Stimulated activated CD4-positive, alpha-beta T cell treated with anti-CD3 and anti-CD28 coated beads, Interleukin-4, amount 100 ng/mL, for 24 hours (primary cell): Measurements from ENCODE around the gene ENPP5.
"Not testable (repeated sequence)": the region's sequence is repeated elsewhere in the genome, so short reads cannot be mapped to it uniquely, and the experiment has no call there.

Source experiments
- DNase-seq: peaks from one replicate; pipeline ENCODE4 v3.0.0-alpha.2; 2020

The ENPP5 gene

GRCh38 chr6:46174904-46175303, 4.1 kb upstream of the ENPP5 start:
- no peak for DNase-seq

- no peak for DNase-seq
Observed at GRCh38 chr6:46172176-46172575, 1.4 kb upstream of the ENPP5 start.

- DNase-seq: no peak
Observed at GRCh38 chr6:46160102-46160501, 10.7 kb downstream of the ENPP5 start.

- no peak for DNase-seq
Observed at GRCh38 chr6:46159229-46159628, 11.6 kb downstream of the ENPP5 start.

- no peak for DNase-seq
Observed at GRCh38 chr6:46156701-46157100, 14.1 kb downstream of the ENPP5 start.

GRCh38 chr6:46149066-46149465, 21.7 kb downstream of the ENPP5 start:
- not testable (repeated sequence) for DNase-seq

- no peak for DNase-seq
Observed at GRCh38 chr6:46144270-46144669, 26.5 kb downstream of the ENPP5 start.

GRCh38 chr6:46138281-46138680, 32.5 kb downstream of the ENPP5 start:
- DNase-seq: no peak

GRCh38 chr6:46137387-46137786, 33.4 kb downstream of the ENPP5 start:
- DNase-seq: no peak

- DNase-seq: no peak
Observed at GRCh38 chr6:46136831-46137230, 33.9 kb downstream of the ENPP5 start.

GRCh38 chr6:46135176-46135575, 35.6 kb downstream of the ENPP5 start:
- no peak for DNase-seq

- DNase-seq: no peak
Observed at GRCh38 chr6:46134216-46134615, 36.6 kb downstream of the ENPP5 start.

- DNase-seq: not testable (repeated sequence)
Observed at GRCh38 chr6:46131291-46131690, 39.5 kb downstream of the ENPP5 start.

GRCh38 chr6:46130666-46131065, 40.1 kb downstream of the ENPP5 start:
- DNase-seq: no peak

GRCh38 chr6:46129629-46130511, 40.9 kb downstream of the ENPP5 start, which contains the start of gene ENPP4:
TSS of gene ENPP4 (plus strand) at chr6:46129989. CDS start at chr6:46139584, 9,595 bp downstream.
- DNase-seq: peak; percentile 90

GRCh38 chr6:46129291-46129628, 41.5 kb downstream of the ENPP5 start:
- DNase-seq: no peak

- DNase-seq: no peak
Observed at GRCh38 chr6:46128476-46128875, 42.3 kb downstream of the ENPP5 start.

GRCh38 chr6:46119679-46120078, 51.1 kb downstream of the ENPP5 start:
- not testable (repeated sequence) for DNase-seq

GRCh38 chr6:46118836-46119235, 51.9 kb downstream of the ENPP5 start:
- no peak for DNase-seq

- no peak for DNase-seq
Observed at GRCh38 chr6:46118157-46118556, 52.6 kb downstream of the ENPP5 start.

GRCh38 chr6:46116289-46116688, 54.5 kb downstream of the ENPP5 start:
- no peak for DNase-seq

- no peak for DNase-seq
Observed at GRCh38 chr6:46115634-46116033, 55.1 kb downstream of the ENPP5 start.

- no peak for DNase-seq
Observed at GRCh38 chr6:46113370-46113769, 57.4 kb downstream of the ENPP5 start.
